Measurements from ENCODE around the gene FOXP2.

The FOXP2 gene

DNA sequence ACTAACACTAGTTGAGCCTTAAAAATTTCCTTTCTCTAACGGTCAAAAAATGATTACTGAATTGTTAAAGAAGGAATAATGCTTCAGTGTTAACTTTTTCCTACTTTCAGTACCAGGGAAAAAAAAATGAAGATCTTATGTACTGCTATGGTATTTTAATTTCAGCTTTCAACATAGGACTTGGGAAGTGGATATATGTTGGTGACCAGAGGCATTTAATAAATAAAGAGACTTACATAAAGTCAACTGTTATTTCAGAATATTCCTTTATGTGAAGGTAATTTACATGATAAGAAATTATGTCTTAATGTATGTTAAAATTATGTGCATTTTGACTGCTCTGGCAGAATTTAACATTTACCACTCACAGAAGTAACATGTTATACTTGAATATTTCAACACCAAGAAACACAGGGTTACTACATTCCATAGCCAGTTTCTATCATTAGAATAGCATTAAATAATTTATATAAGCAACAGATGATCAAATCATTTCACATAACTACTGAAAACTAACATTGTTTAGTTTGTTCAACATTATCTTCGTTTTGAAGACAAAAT, 257.0 kb downstream of the FOXP2 start:
- no peak overlapping the region for H3K27ac ChIP-seq
- TF ChIP-seq ZFX (IDR thresholded peaks at IDR 0.05), result no peak
- TF ChIP-seq, protein P1, sequence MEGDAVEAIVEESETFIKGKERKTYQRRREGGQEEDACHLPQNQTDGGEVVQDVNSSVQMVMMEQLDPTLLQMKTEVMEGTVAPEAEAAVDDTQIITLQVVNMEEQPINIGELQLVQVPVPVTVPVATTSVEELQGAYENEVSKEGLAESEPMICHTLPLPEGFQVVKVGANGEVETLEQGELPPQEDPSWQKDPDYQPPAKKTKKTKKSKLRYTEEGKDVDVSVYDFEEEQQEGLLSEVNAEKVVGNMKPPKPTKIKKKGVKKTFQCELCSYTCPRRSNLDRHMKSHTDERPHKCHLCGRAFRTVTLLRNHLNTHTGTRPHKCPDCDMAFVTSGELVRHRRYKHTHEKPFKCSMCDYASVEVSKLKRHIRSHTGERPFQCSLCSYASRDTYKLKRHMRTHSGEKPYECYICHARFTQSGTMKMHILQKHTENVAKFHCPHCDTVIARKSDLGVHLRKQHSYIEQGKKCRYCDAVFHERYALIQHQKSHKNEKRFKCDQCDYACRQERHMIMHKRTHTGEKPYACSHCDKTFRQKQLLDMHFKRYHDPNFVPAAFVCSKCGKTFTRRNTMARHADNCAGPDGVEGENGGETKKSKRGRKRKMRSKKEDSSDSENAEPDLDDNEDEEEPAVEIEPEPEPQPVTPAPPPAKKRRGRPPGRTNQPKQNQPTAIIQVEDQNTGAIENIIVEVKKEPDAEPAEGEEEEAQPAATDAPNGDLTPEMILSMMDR (conservative IDR thresholded peaks at IDR 0.05), result no peak

DNA sequence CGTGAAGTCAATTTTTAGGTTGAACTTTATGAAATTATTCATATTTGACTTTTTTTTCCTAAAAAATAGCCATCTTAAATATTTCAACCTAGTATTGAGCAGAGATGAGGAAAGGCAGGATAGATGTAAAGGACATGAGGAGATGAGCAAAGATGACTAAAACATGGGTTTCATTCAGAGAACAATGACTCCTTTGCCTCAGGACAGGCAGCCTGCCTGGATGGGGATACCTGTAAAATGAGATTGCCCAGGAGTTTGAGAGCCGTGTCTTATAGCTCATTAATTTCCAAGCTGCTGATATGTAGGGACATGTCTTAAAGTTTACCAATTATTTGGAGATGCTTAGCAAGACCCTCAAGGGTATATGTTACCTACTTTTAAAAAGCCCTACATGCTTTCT, 263.5 kb downstream of the FOXP2 start:
- H3K27ac ChIP-seq, result no peak overlapping the region
- no peak for TF ChIP-seq ZFX (IDR thresholded peaks at IDR 0.05)
- TF ChIP-seq, protein P1 (conservative IDR thresholded peaks at IDR 0.05), result no peak

DNA sequence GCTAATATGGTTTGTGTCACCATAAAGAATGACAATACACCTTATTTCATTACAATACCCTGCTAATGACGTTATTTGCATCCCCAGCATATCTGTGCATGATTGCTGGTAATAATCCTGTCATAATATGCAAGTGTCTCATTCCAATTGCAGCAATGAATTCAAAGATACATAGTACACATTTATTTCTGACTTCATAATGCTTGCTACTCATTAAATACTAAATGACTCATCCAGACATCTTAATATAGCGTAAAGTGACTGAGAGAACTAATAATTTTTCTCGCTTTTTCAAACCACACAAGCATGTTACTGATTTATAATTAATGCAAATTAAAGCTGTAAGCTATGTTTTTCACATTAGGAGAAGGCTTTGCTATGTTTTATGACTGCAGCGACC, 272.6 kb downstream of the FOXP2 start:
- no peak overlapping the region for H3K27ac ChIP-seq
- no peak for TF ChIP-seq ZFX (IDR thresholded peaks at IDR 0.05)
- TF ChIP-seq, protein P1 (conservative IDR thresholded peaks at IDR 0.05), result no peak

DNA sequence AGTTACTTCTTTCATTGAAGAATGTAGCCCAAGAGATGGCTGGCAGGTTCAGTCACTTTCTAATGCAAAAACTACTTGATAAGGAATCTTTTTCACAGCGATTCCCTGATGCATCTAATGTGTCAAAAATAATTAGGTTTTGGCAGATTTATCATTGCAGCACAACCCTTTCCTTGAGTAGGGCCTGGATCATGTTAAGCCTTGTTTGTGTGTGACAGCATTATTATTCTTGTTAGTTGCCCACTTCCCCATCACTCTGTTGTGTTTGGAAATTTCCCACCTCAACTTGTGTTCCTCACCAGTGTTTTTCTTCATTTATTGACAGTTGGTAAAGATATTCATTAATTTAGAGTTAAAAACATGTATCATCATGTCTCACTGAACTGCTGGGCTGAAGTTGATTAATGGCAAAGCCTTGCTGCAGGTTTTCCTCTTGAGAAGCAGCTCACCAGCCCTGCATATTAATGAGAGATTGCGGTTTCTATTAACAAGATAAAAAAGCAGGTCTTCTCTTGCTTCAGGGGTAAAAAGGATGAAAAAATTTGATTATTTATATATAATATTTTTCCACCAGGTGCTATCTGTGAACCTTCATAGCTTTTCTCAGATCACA, 273.9 kb downstream of the FOXP2 start:
- H3K27ac ChIP-seq, result no peak overlapping the region
- TF ChIP-seq ZFX (IDR thresholded peaks at IDR 0.05), result no peak
- TF ChIP-seq, protein P1 (conservative IDR thresholded peaks at IDR 0.05), result no peak

DNA sequence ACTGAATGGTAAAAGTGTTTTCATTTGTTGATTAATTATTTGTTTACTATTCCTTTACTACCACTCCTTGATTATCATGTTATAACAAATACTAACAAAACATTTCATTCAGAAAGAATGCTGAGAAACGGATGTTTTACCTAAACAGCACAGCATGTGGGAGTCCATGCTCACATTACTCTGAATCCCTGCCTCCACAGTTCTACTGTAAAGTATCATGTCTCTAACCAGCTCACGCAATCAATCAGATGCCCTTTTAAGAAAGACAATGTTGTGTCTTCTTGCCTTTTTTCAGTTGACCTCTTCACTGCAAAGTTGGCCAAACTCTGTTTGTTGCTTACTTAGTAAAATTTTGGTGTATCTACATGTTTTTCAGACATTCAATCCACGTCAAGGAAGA, 274.8 kb downstream of the FOXP2 start:
- no peak overlapping the region for H3K27ac ChIP-seq

GRCh38 chr7:114691605-114692004, 277.0 kb downstream of the FOXP2 start:
- TF ChIP-seq, protein P1 (conservative IDR thresholded peaks at IDR 0.05), result no peak
- no peak for TF ChIP-seq ZFX (IDR thresholded peaks at IDR 0.05)

More for the DNA sequence above, 274.8 kb downstream of the FOXP2 start:
- TF ChIP-seq, protein P1 (conservative IDR thresholded peaks at IDR 0.05), result no peak
- TF ChIP-seq ZFX (IDR thresholded peaks at IDR 0.05), result no peak

DNA sequence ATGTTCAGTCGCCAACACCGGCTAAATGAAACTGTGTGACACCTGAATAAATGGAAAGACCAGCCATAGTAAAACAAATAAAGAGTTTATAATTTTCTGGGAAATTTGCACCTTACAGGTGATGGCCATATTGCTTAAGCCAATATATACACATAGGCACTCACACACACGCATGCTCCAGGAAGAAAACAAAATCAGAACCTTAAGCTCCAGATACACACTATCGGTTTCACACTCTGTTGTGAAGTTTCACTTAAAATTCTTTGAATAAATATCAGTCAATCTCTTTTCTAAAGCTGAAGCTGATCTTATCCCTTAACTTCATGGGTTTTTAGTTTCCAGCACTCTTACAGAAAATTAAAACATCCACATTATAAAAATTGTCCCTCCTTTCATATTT, 280.6 kb downstream of the FOXP2 start:
- no peak overlapping the region for H3K27ac ChIP-seq
- TF ChIP-seq ZFX (IDR thresholded peaks at IDR 0.05), result no peak
- TF ChIP-seq, protein P1 (conservative IDR thresholded peaks at IDR 0.05), result no peak

More at GRCh38 chr7:114691605-114692004, 277.0 kb downstream of the FOXP2 start:
- H3K27ac ChIP-seq, result no peak overlapping the region
